RWPE2 (cell line): ENCODE data around the gene SPRTN.

Experiments
- ATAC-seq: fragments of 200-7000 bp; cut with Tn5 transposase; 3 replicates; pipeline ENCODE4 v1.9.1; 2021; ENCODE audit warnings: low read depth
- DNase-seq: peaks from one replicate; pipeline ENCODE4 v3.0.0-alpha.2; 2020; ENCODE audit warnings: low spot score
- H3K27ac ChIP-seq: fragments of 450-650 bp; 2 replicates; pipeline ENCODE4 v1.5.1; 2017; ENCODE audit warnings: mild to moderate bottlenecking; ENCODE audit not compliant: poor library complexity, severe bottlenecking
- H3K27me3 ChIP-seq: fragments of 250-450 bp; sonication (Bioruptor Pico); 2 replicates; pipeline ENCODE4 v1.5.1; 2021; ENCODE audit warnings: mild to moderate bottlenecking, moderate library complexity; ENCODE audit not compliant: insufficient read depth, poor library complexity, severe bottlenecking
- H3K36me3 ChIP-seq: fragments of 250-450 bp; sonication (Bioruptor Pico); 2 replicates; pipeline ENCODE4 v1.5.1; 2020; ENCODE audit warnings: low read depth, mild to moderate bottlenecking, moderate library complexity
- H3K4me1 ChIP-seq: fragments of 250-450 bp; sonication (Bioruptor Pico); 2 replicates; pipeline ENCODE4 v1.5.1; 2021; ENCODE audit warnings: mild to moderate bottlenecking, moderate library complexity; ENCODE audit not compliant: insufficient read depth, poor library complexity, severe bottlenecking
- H3K4me3 ChIP-seq: fragments of 250-450 bp; sonication (Bioruptor Pico); 2 replicates; pipeline ENCODE4 v1.5.1; 2021; ENCODE audit warnings: mild to moderate bottlenecking, moderate library complexity; ENCODE audit not compliant: severe bottlenecking
- H3K9me3 ChIP-seq: fragments of 250-450 bp; sonication (Bioruptor Pico); 2 replicates; pipeline ENCODE4 v1.5.1; 2021; ENCODE audit warnings: mild to moderate bottlenecking, moderate library complexity; ENCODE audit not compliant: severe bottlenecking
- CTCF ChIP-seq: fragments of 450-650 bp; IDR thresholded peaks from one replicate; pipeline ENCODE4 v1.5.1; 2017; ENCODE audit warnings: mild to moderate bottlenecking, moderate library complexity; ENCODE audit not compliant: poor library complexity, severe bottlenecking

Gene SPRTN

GRCh38 chr1:231318015-231318355, 20.1 kb upstream of the SPRTN start:
- DNase-seq (no peak), ATAC-seq (no peak)
- no peaks in the 10 kb centered on the region for H3K27me3 ChIP-seq
- no peaks in the 10 kb centered on the region for H3K36me3 ChIP-seq
- no peak for TF ChIP-seq CTCF
- no peaks in the 10 kb centered on the region for H3K9me3 ChIP-seq
- no peak overlapping the region for H3K4me3 ChIP-seq
- H3K4me1 ChIP-seq: no peaks in the 10 kb centered on the region
- H3K27ac ChIP-seq: no peak overlapping the region

- no peak for DNase-seq
- Histone ChIP-seq H3K9me3 (no peaks in the 10 kb centered on the region), H3K36me3 (no peaks in the 10 kb centered on the region), H3K4me3 (no peak overlapping the region), H3K27ac (no peak overlapping the region), H3K27me3 (no peaks in the 10 kb centered on the region), H3K4me1 (no peaks in the 10 kb centered on the region)
- no peak for ATAC-seq
- no peak for TF ChIP-seq CTCF
These were observed 19.5 kb upstream of the SPRTN start for GRCh38 chr1:231318568-231318967.

- Histone ChIP-seq H3K27me3 (no peaks in the 10 kb centered on the region), H3K36me3 (no peaks in the 10 kb centered on the region), H3K4me3 (no peak overlapping the region), H3K4me1 (no peaks in the 10 kb centered on the region), H3K9me3 (no peaks in the 10 kb centered on the region), H3K27ac (no peak overlapping the region)
- DNase-seq (no peak), ATAC-seq (no peak)
- no peak for TF ChIP-seq CTCF
These were observed 19.0 kb upstream of the SPRTN start for GRCh38 chr1:231319080-231319479.

GRCh38 chr1:231322880-231323530, 15.1 kb upstream of the SPRTN start:
- Histone ChIP-seq H3K4me3 (no peak overlapping the region), H3K27ac (no peak overlapping the region), H3K9me3 (no peaks in the 10 kb centered on the region), H3K36me3 (no peaks in the 10 kb centered on the region), H3K27me3 (no peaks in the 10 kb centered on the region), H3K4me1 (no peaks in the 10 kb centered on the region)
- ATAC-seq (no peak), DNase-seq (no peak)
- no peak for TF ChIP-seq CTCF

- Histone ChIP-seq H3K4me1 (no peaks in the 10 kb centered on the region), H3K27ac (no peak overlapping the region), H3K36me3 (no peaks in the 10 kb centered on the region), H3K27me3 (no peaks in the 10 kb centered on the region), H3K9me3 (no peaks in the 10 kb centered on the region), H3K4me3 (no peak overlapping the region)
- no peak for TF ChIP-seq CTCF
- DNase-seq (no peak), ATAC-seq (no peak)
These were observed 13.4 kb upstream of the SPRTN start for GRCh38 chr1:231324660-231325059.
